ENCODE data around the gene ZCCHC3. TPM values are rescaled to one million over a fixed set of nuclear protein-coding genes. Genes with fewer than 3 reads are reported as not detected.

Gene ZCCHC3
- total RNA-seq, 1 donor, result 11.2 TPM

GRCh38 chr20:312067-312466, 14.7 kb downstream of the ZCCHC3 start:
- H3K4me3 ChIP-seq (ENCODE audit: low read depth, low read length), result no peak overlapping the region
- TF ChIP-seq, protein P1, sequence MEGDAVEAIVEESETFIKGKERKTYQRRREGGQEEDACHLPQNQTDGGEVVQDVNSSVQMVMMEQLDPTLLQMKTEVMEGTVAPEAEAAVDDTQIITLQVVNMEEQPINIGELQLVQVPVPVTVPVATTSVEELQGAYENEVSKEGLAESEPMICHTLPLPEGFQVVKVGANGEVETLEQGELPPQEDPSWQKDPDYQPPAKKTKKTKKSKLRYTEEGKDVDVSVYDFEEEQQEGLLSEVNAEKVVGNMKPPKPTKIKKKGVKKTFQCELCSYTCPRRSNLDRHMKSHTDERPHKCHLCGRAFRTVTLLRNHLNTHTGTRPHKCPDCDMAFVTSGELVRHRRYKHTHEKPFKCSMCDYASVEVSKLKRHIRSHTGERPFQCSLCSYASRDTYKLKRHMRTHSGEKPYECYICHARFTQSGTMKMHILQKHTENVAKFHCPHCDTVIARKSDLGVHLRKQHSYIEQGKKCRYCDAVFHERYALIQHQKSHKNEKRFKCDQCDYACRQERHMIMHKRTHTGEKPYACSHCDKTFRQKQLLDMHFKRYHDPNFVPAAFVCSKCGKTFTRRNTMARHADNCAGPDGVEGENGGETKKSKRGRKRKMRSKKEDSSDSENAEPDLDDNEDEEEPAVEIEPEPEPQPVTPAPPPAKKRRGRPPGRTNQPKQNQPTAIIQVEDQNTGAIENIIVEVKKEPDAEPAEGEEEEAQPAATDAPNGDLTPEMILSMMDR (IDR thresholded peaks at IDR 0.05; ENCODE audit: insufficient read depth, low read depth, low read length), result no peak
- no peak for DNase-seq (ENCODE audit: low read depth)

GRCh38 chr20:312866-313265, 15.5 kb downstream of the ZCCHC3 start:
- no peak overlapping the region for H3K4me3 ChIP-seq (ENCODE audit: low read depth, low read length)
- peak; percentile 63 for DNase-seq (ENCODE audit: low read depth)
- TF ChIP-seq, protein P1 (IDR thresholded peaks at IDR 0.05; ENCODE audit: insufficient read depth, low read depth, low read length), result no peak

GRCh38 chr20:313402-313801, 16.0 kb downstream of the ZCCHC3 start:
- DNase-seq (ENCODE audit: low read depth), result no peak
- TF ChIP-seq, protein P1 (IDR thresholded peaks at IDR 0.05; ENCODE audit: insufficient read depth, low read depth, low read length), result no peak
- H3K4me3 ChIP-seq (ENCODE audit: low read depth, low read length), result no peak overlapping the region

DNA sequence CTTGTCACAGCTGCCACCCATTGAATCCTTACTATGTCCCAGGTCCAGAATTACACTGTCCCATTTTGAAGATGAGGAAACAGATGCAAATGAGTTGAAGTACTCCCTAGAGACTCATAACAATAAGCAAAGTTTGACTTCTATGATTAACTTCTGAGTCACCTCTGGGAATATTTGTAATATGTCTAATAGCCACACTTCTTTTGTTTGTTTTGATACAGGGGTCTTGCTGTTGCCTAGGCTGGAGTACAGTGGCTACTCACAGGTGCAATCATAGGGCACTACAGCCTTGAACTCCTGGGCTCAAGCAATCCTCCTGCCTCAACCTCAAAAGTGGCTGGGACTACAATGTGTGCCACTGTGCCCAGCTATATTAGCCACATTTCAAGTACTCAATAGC, 16.6 kb downstream of the ZCCHC3 start:
- no peak for DNase-seq (ENCODE audit: low read depth)
- H3K4me3 ChIP-seq (ENCODE audit: low read depth, low read length), result no peak overlapping the region
- TF ChIP-seq, protein P1 (IDR thresholded peaks at IDR 0.05; ENCODE audit: insufficient read depth, low read depth, low read length), result no peak

- no peak overlapping the region for H3K4me3 ChIP-seq (ENCODE audit: low read depth, low read length)
- TF ChIP-seq, protein P1 (IDR thresholded peaks at IDR 0.05; ENCODE audit: insufficient read depth, low read depth, low read length), result no peak
- DNase-seq (ENCODE audit: low read depth), result peak; percentile 76
Observed at GRCh38 chr20:316316-317068, 19.1 kb downstream of the ZCCHC3 start.

DNA sequence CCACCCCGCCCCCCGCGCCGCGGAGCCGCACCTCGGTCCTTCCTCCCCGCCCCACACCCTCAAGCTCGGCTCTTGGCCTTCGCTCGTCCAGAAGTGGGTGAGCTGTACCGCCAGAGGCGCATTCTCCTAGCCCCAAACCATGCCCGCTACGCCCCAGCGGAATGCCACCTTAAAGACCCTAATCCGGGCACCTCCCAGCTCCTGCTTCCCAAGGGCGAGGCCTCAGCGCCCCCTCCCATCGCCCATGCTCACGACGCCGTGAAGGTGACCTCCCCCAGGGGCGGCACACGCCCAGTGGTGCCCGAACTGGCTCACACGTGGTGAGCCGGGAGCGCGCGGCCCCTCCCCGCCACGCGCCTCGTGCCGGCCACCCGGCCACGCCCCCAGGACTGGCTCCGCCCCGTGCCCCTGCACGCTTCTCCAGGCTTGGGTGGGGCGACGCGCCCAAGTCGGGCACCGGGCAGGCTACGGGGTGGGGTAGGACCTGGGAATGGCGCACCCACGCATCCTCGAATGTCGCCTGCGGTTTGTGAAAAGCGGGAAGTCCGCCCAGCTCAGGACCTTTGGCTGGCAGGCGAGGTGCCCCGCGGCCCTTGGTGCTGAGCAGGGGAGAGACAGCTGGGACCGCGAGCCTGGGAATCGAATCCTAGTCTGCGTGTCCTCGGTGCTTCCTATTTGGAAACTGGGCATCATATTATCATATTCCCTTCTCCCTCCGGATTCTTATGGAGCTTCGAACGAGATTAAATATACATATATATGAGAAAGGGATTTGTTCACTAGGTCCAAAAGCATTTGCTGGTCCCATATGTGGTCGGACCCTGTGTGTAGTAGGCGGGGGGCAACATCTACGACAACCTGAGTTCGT, 27.0 kb downstream of the ZCCHC3 start:
- TF ChIP-seq, protein P1 (IDR thresholded peaks at IDR 0.05; ENCODE audit: insufficient read depth, low read depth, low read length), result peak; percentile 38
- H3K4me3 ChIP-seq (ENCODE audit: low read depth, low read length), result peak overlapping the region; percentile 68
- peak; percentile 83 for DNase-seq (ENCODE audit: low read depth)

Data from fibroblast of villous mesenchyme (primary cell).